H7 (cell line): ENCODE results near the gene ICAM5. TPM values are rescaled to one million over a fixed set of nuclear protein-coding genes. Genes with fewer than 3 reads are reported as not detected.
"Not testable (repeated sequence)": the region's sequence is repeated elsewhere in the genome, so short reads cannot be mapped to it uniquely, and the experiment has no call there.

Experiments
- DNase-seq: peaks from one replicate; pipeline ENCODE4 v3.0.0; 2012
- H3K27me3 ChIP-seq: 2 replicates; pipeline ENCODE4 v1.6.0; 2011; ENCODE audit warnings: mild to moderate bottlenecking, low read length; ENCODE audit not compliant: control insufficient read depth, insufficient read depth
- H3K36me3 ChIP-seq: replicated peaks from 2 replicates; pipeline ENCODE4 v1.5.1; 2011; ENCODE audit warnings: low read length; ENCODE audit not compliant: control insufficient read depth, insufficient read depth
- H3K4me3 ChIP-seq: 2 replicates; pipeline ENCODE4 v1.5.1; 2011; ENCODE audit warnings: low read depth, mild to moderate bottlenecking, control low read depth, low read length, moderate library complexity; ENCODE audit not compliant: insufficient read depth
- total RNA-seq: library from RNA; depleted of rRNA; stranded (reverse); fragments of >200 nt; shearing (Covaris generic); gene quantifications from 2 replicates; pipeline ENCODE4 v1.2.3, GENCODE V29; 2014; rRNA removed

Gene ICAM5
- total RNA-seq, result 0.83 and 3.7 TPM in 2 replicates

- H3K27me3 ChIP-seq, result peaks cover 79% of the 10 kb centered on the region
- DNase-seq, result no peak
Observed at GRCh38 chr19:10289836-10290356, at the start of gene ICAM5. Gene ICAM5 (plus strand): TSS chr19:10289952. CDS start chr19:10290044, 92 bp downstream.

GRCh38 chr19:10241826-10242449 is 47.8 kb upstream of the ICAM5 start:
- DNase-seq, H3K36me3 ChIP-seq, H3K27me3 ChIP-seq, H3K4me3 ChIP-seq: not testable (repeated sequence)

More at GRCh38 chr19:10289836-10290356, at the start of gene ICAM5:
- Histone ChIP-seq H3K4me3 (peak within 1 kb of the TSS; percentile 50), H3K36me3 (no peaks in the 10 kb centered on the region)

GRCh38 chr19:10243606-10244005 is 46.1 kb upstream of the ICAM5 start:
- no peak for DNase-seq
- Histone ChIP-seq H3K27me3 (no peaks in the 10 kb centered on the region), H3K4me3 (no peak overlapping the region), H3K36me3 (no peaks in the 10 kb centered on the region)

- H3K27me3 ChIP-seq, result no peaks in the 10 kb centered on the region
- no peak overlapping the region for H3K4me3 ChIP-seq
- no peak for DNase-seq
- no peaks in the 10 kb centered on the region for H3K36me3 ChIP-seq
Observed at GRCh38 chr19:10245189-10245939, 44.4 kb upstream of the ICAM5 start.

- Histone ChIP-seq H3K27me3 (no peaks in the 10 kb centered on the region), H3K36me3 (no peaks in the 10 kb centered on the region), H3K4me3 (no peak overlapping the region)
- DNase-seq, result no peak
Observed at GRCh38 chr19:10246511-10246910, 43.2 kb upstream of the ICAM5 start.

GRCh38 chr19:10251792-10252694 is 37.7 kb upstream of the ICAM5 start, which contains the start of gene MRPL4:
Gene MRPL4 (plus strand): TSS chr19:10252214. CDS start chr19:10252254, 40 bp downstream.
- Histone ChIP-seq H3K36me3 (peaks cover 16% of the 10 kb centered on the region), H3K4me3 (peak within 1 kb of the TSS; percentile 98), H3K27me3 (no peaks in the 10 kb centered on the region)
- DNase-seq, result peak; percentile 98

GRCh38 chr19:10252707-10253106 is 37.0 kb upstream of the ICAM5 start:
- Histone ChIP-seq H3K4me3 (peak overlapping the region; percentile 98), H3K36me3 (peaks cover 21% of the 10 kb centered on the region), H3K27me3 (no peaks in the 10 kb centered on the region)
- no peak for DNase-seq

- H3K4me3 ChIP-seq, result no peak overlapping the region
- no peaks in the 10 kb centered on the region for H3K27me3 ChIP-seq
- H3K36me3 ChIP-seq, result peaks cover 24% of the 10 kb centered on the region
- no peak for DNase-seq
Observed at GRCh38 chr19:10254244-10254643, 35.5 kb upstream of the ICAM5 start.

GRCh38 chr19:10255358-10255757 is 34.4 kb upstream of the ICAM5 start:
- peaks cover 24% of the 10 kb centered on the region for H3K36me3 ChIP-seq
- no peak for DNase-seq
- H3K27me3 ChIP-seq, result no peaks in the 10 kb centered on the region
- no peak overlapping the region for H3K4me3 ChIP-seq

GRCh38 chr19:10256551-10256950 is 33.2 kb upstream of the ICAM5 start:
- Histone ChIP-seq H3K27me3 (no peaks in the 10 kb centered on the region), H3K36me3 (peaks cover 24% of the 10 kb centered on the region), H3K4me3 (no peak overlapping the region)
- DNase-seq, result peak; percentile 19

GRCh38 chr19:10256970-10257615 is 32.7 kb upstream of the ICAM5 start:
- no peak overlapping the region for H3K4me3 ChIP-seq
- H3K27me3 ChIP-seq, result no peaks in the 10 kb centered on the region
- peaks cover 24% of the 10 kb centered on the region for H3K36me3 ChIP-seq
- DNase-seq, result no peak

GRCh38 chr19:10258080-10258710 is 31.6 kb upstream of the ICAM5 start:
- H3K36me3 ChIP-seq, result peaks cover 24% of the 10 kb centered on the region
- H3K27me3 ChIP-seq, result no peaks in the 10 kb centered on the region
- peak; percentile 19 for DNase-seq
- H3K4me3 ChIP-seq, result no peak overlapping the region

- peaks cover 22% of the 10 kb centered on the region for H3K36me3 ChIP-seq
- H3K4me3 ChIP-seq, result no peak overlapping the region
- H3K27me3 ChIP-seq, result no peaks in the 10 kb centered on the region
- peak; percentile 93 for DNase-seq
Observed at GRCh38 chr19:10259162-10259905, 30.4 kb upstream of the ICAM5 start.
